Activated T-cell treated with anti-CD3 and anti-CD28 coated beads, Interleukin-2, amount 50 U/mL, for 24 hours (primary cell): ENCODE data around the gene SCYL2.
"Not testable (repeated sequence)": the region's sequence is repeated elsewhere in the genome, so short reads cannot be mapped to it uniquely, and the experiment has no call there.

Experiments
- DNase-seq: peaks from one replicate; pipeline ENCODE4 v3.0.0-alpha.2; 2020
- H3K27ac Mint-ChIP-seq: 2 replicates; pipeline ENCODE4 v1.8.0; 2020; ENCODE audit warnings: mild to moderate bottlenecking, mixed read lengths
- H3K27me3 Mint-ChIP-seq: 2 replicates; pipeline ENCODE4 v1.8.0; 2020; ENCODE audit warnings: mixed read lengths
- H3K36me3 Mint-ChIP-seq: 2 replicates; pipeline ENCODE4 v1.8.0; 2020; ENCODE audit warnings: low read depth, mixed read lengths
- H3K4me1 Mint-ChIP-seq: 2 replicates; pipeline ENCODE4 v1.8.0; 2020; ENCODE audit warnings: low read depth, mixed read lengths
- H3K4me3 Mint-ChIP-seq: 2 replicates; pipeline ENCODE4 v1.8.0; 2020; ENCODE audit warnings: mild to moderate bottlenecking, moderate library complexity, mixed read lengths
- H3K9me3 Mint-ChIP-seq: 2 replicates; pipeline ENCODE4 v1.8.0; 2020; ENCODE audit warnings: mixed read lengths

The SCYL2 gene

DNA sequence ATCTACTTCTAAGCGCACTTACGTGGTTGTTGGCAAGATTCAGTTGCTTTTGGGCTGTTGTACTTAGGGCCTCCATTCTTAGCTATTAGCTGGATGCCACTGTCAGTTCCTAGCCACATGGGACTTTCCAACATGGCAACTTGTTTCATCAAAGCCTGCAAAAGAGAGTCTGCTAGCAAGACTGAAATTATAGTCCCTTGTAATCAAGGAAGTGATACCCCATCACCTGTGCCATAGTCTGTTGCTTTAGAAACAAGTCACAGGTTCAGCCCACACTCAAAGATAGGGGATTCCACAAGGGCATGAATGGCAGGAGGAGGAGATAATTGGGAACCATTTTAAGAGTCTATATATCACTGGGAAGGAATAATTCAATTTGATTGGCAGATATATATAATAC is 62.8 kb downstream of the SCYL2 start:
- DNase-seq, result no peak
- peak overlapping the region; percentile 51 for H3K27ac Mint-ChIP-seq
- H3K9me3 Mint-ChIP-seq, result no peaks in the 10 kb centered on the region
- no peaks in the 10 kb centered on the region for H3K27me3 Mint-ChIP-seq
- H3K4me1 Mint-ChIP-seq, result peaks cover 7% of the 10 kb centered on the region
- H3K4me3 Mint-ChIP-seq, result no peak overlapping the region
- H3K36me3 Mint-ChIP-seq, result peaks cover 89% of the 10 kb centered on the region

GRCh38 chr12:100331871-100332270 is 64.9 kb downstream of the SCYL2 start:
- no peaks in the 10 kb centered on the region for H3K9me3 Mint-ChIP-seq
- H3K27ac Mint-ChIP-seq, result no peak overlapping the region
- no peaks in the 10 kb centered on the region for H3K27me3 Mint-ChIP-seq
- no peak overlapping the region for H3K4me3 Mint-ChIP-seq
- no peak for DNase-seq
- H3K36me3 Mint-ChIP-seq, result peaks cover 91% of the 10 kb centered on the region
- H3K4me1 Mint-ChIP-seq, result peaks cover 7% of the 10 kb centered on the region

DNA sequence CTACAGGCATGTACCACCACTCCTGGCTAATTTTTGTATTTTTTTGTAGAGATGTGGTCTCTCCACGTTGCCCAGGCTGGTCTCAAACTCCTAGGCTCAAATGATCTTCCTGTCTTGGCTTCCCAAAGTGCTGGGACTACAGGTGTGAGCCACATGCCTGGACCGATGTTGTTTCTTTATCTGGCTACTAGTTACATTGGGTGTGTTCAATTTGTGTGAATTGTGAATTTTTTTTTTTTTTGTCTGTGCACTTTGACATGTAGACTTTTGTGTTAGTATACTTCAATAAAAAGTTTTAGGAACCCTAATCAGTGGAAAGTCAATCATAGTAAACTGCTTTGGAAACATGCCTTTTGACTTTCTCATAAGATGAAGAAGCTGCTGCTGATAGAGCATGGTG is 65.9 kb downstream of the SCYL2 start:
- Mint-ChIP-seq H3K27ac (peak overlapping the region; percentile 3), H3K9me3 (no peaks in the 10 kb centered on the region)
- DNase-seq, result no peak

GRCh38 chr12:100337299-100337698 is 70.3 kb downstream of the SCYL2 start:
- no peak overlapping the region for H3K27ac Mint-ChIP-seq

More for the DNA sequence above, 65.9 kb downstream of the SCYL2 start:
- Mint-ChIP-seq H3K4me1 (peaks cover 7% of the 10 kb centered on the region), H3K4me3 (no peak overlapping the region), H3K27me3 (no peaks in the 10 kb centered on the region), H3K36me3 (peaks cover 95% of the 10 kb centered on the region)

GRCh38 chr12:100337727-100338126 is 70.8 kb downstream of the SCYL2 start:
- no peak for DNase-seq
- Mint-ChIP-seq H3K9me3 (no peaks in the 10 kb centered on the region), H3K27ac (no peak overlapping the region), H3K36me3 (peaks cover 77% of the 10 kb centered on the region), H3K27me3 (no peaks in the 10 kb centered on the region), H3K4me3 (no peak overlapping the region), H3K4me1 (no peaks in the 10 kb centered on the region)

More at GRCh38 chr12:100337299-100337698, 70.3 kb downstream of the SCYL2 start:
- no peaks in the 10 kb centered on the region for H3K9me3 Mint-ChIP-seq
- H3K4me1 Mint-ChIP-seq, result no peaks in the 10 kb centered on the region
- no peak for DNase-seq
- no peaks in the 10 kb centered on the region for H3K27me3 Mint-ChIP-seq
- H3K4me3 Mint-ChIP-seq, result no peak overlapping the region
- peaks cover 75% of the 10 kb centered on the region for H3K36me3 Mint-ChIP-seq

GRCh38 chr12:100339071-100339470 is 72.1 kb downstream of the SCYL2 start:
- no peaks in the 10 kb centered on the region for H3K27me3 Mint-ChIP-seq
- H3K9me3 Mint-ChIP-seq, result no peaks in the 10 kb centered on the region
- DNase-seq, result no peak
- H3K36me3 Mint-ChIP-seq, result peaks cover 64% of the 10 kb centered on the region
- H3K4me1 Mint-ChIP-seq, result no peaks in the 10 kb centered on the region
- no peak overlapping the region for H3K27ac Mint-ChIP-seq
- H3K4me3 Mint-ChIP-seq, result no peak overlapping the region

- not testable (repeated sequence) for H3K4me3 Mint-ChIP-seq, H3K27me3 Mint-ChIP-seq, DNase-seq, H3K4me1 Mint-ChIP-seq, H3K27ac Mint-ChIP-seq, H3K9me3 Mint-ChIP-seq
- H3K36me3 Mint-ChIP-seq, result peaks cover 27% of the 10 kb centered on the region
Measured at GRCh38 chr12:100342897-100343296, 75.9 kb downstream of the SCYL2 start.

- not testable (repeated sequence) for H3K9me3 Mint-ChIP-seq, H3K27ac Mint-ChIP-seq, DNase-seq, H3K4me3 Mint-ChIP-seq, H3K27me3 Mint-ChIP-seq, H3K4me1 Mint-ChIP-seq
- peaks cover 17% of the 10 kb centered on the region for H3K36me3 Mint-ChIP-seq
Measured at GRCh38 chr12:100344351-100344750, 77.4 kb downstream of the SCYL2 start.

GRCh38 chr12:100345020-100345767 is 78.2 kb downstream of the SCYL2 start:
- H3K27me3 Mint-ChIP-seq, result no peaks in the 10 kb centered on the region
- H3K4me3 Mint-ChIP-seq, result no peak overlapping the region
- H3K36me3 Mint-ChIP-seq, result peaks cover 10% of the 10 kb centered on the region
- H3K4me1 Mint-ChIP-seq, result no peaks in the 10 kb centered on the region
- H3K27ac Mint-ChIP-seq, result no peak overlapping the region
- DNase-seq, result no peak
- H3K9me3 Mint-ChIP-seq, result no peaks in the 10 kb centered on the region

DNA sequence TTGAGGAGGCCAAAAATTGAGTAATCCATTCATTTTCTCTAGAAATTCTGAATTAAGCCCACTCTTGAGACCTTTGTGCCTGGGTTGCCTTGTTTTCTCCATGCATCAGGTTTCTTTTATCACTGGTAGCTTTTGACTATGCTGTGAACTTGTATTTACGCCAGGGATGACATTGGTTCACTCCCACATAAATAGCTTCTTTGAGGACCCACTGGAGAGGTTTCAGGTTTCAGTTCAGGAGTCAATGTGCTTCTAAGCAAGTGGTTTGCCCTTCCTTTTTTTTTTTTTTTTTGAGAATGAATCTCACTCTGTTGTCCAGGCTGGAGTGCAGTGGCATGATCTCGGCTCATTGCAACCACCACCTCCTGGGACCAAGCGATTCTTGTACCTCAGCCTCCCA is 79.7 kb downstream of the SCYL2 start:
- H3K27me3 Mint-ChIP-seq, result no peaks in the 10 kb centered on the region

GRCh38 chr12:100348657-100349454 is 81.9 kb downstream of the SCYL2 start:
- Mint-ChIP-seq H3K27me3 (peaks cover 8% of the 10 kb centered on the region), H3K36me3 (no peaks in the 10 kb centered on the region), H3K4me3 (no peak overlapping the region), H3K9me3 (no peaks in the 10 kb centered on the region), H3K27ac (no peak overlapping the region), H3K4me1 (no peaks in the 10 kb centered on the region)
- no peak for DNase-seq

More for the DNA sequence above, 79.7 kb downstream of the SCYL2 start:
- H3K9me3 Mint-ChIP-seq, result no peaks in the 10 kb centered on the region
- no peak overlapping the region for H3K27ac Mint-ChIP-seq
- H3K4me1 Mint-ChIP-seq, result no peaks in the 10 kb centered on the region
- no peak overlapping the region for H3K4me3 Mint-ChIP-seq
- H3K36me3 Mint-ChIP-seq, result peaks cover 6% of the 10 kb centered on the region
- no peak for DNase-seq

- Mint-ChIP-seq H3K4me1 (no peaks in the 10 kb centered on the region), H3K9me3 (no peaks in the 10 kb centered on the region), H3K36me3 (no peaks in the 10 kb centered on the region), H3K4me3 (no peak within 1 kb of the TSS), H3K27me3 (peaks cover 41% of the 10 kb centered on the region), H3K27ac (no peak within 1 kb of the TSS)
- no peak for DNase-seq
Measured at GRCh38 chr12:100356644-100357223, 89.8 kb downstream of the SCYL2 start, which contains the start of gene SLC17A8. TSS of gene SLC17A8 (plus strand) at chr12:100357074. CDS start at chr12:100357392, 318 bp downstream.

DNA sequence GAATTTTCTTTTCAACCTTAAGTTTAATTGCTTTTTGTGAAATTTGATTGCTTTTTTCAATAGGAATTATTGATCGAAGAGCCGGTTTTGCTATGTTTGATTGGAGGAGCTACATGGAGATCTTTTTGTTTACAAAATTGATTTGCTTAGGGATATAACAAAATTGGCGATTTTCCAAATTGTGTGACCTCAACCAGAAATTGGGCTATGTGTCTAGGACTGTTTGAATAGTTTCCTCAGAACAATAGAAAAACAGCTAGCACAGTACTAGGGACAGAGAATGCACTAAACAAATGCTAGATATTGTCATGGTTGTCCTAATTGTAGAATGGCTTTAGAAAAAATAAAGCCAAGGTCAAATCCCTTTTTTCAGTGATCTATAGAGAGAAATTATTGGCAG is 92.3 kb downstream of the SCYL2 start:
- Mint-ChIP-seq H3K9me3 (no peaks in the 10 kb centered on the region), H3K36me3 (no peaks in the 10 kb centered on the region), H3K27ac (no peak overlapping the region), H3K27me3 (peaks cover 33% of the 10 kb centered on the region), H3K4me1 (no peaks in the 10 kb centered on the region), H3K4me3 (no peak overlapping the region)
- no peak for DNase-seq

DNA sequence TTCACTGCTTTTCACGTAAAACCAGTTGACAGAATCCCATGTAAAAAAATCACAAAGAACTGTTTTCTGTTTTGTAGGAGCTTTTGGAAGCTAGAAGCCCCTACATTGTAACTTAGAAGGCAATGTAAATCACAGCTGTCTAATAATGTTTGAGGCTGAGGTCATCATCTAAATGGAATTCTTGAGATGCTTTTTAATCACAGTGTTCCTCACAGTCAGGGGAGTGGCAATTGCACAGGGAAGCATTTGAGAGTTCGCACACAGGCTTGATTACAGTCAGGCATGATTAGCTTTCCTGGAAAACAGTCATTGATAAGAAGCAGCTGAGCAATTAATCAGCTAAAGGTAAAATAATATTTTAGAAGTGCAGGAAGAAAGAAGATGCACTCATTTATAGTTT is 92.8 kb downstream of the SCYL2 start:
- no peak overlapping the region for H3K27ac Mint-ChIP-seq
- no peak for DNase-seq
- no peaks in the 10 kb centered on the region for H3K36me3 Mint-ChIP-seq
- no peaks in the 10 kb centered on the region for H3K4me1 Mint-ChIP-seq
- H3K4me3 Mint-ChIP-seq, result no peak overlapping the region
- peaks cover 28% of the 10 kb centered on the region for H3K27me3 Mint-ChIP-seq
- no peaks in the 10 kb centered on the region for H3K9me3 Mint-ChIP-seq

DNA sequence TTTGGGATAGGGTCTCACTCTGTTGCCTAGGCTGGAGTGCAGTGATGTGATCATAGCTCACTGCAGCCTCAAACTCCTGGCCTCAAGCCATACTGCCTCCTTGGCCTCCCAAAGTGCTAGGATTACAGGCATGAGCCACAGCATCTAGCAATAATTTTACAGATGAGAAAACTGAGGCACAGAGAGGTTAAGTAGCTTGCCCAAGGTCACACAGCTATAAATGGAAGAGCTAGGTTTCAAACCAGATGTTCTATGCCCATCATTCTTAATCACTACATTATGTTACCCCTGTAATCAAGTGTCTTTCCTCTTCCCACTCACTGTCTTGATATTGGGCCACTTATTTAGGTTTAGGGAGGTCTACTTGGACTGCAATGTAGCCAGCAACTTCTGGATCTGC is 93.5 kb downstream of the SCYL2 start:
- no peak overlapping the region for H3K27ac Mint-ChIP-seq
- no peaks in the 10 kb centered on the region for H3K9me3 Mint-ChIP-seq
- no peak overlapping the region for H3K4me3 Mint-ChIP-seq
- no peaks in the 10 kb centered on the region for H3K36me3 Mint-ChIP-seq
- H3K27me3 Mint-ChIP-seq, result peaks cover 26% of the 10 kb centered on the region
- DNase-seq, result no peak
- H3K4me1 Mint-ChIP-seq, result no peaks in the 10 kb centered on the region
